Hepatocyte (in vitro differentiated cells): Measurements from ENCODE around the gene NUSAP1. TPM values are rescaled to one million over a fixed set of nuclear protein-coding genes. Genes with fewer than 3 reads are reported as not detected.

Source experiments
- DNase-seq: peaks from one replicate; pipeline ENCODE4 v3.0.0-alpha.2; 2016; ENCODE audit warnings: low spot score
- H2AFZ ChIP-seq: fragments of 200-600 bp; sonication (generic); 2 replicates; pipeline ENCODE4 v1.6.0; 2016; ENCODE audit warnings: antibody characterized with exemption, mild to moderate bottlenecking
- H3K27ac ChIP-seq: fragments of 200-600 bp; sonication (generic); 2 replicates; pipeline ENCODE4 v1.5.1; 2016; ENCODE audit warnings: mild to moderate bottlenecking
- H3K27me3 ChIP-seq: fragments of 200-600 bp; sonication (generic); 2 replicates; pipeline ENCODE4 v1.6.1; 2016
- H3K36me3 ChIP-seq: fragments of 200-600 bp; sonication (generic); replicated peaks from 2 replicates; pipeline ENCODE4 v1.5.1; 2016; ENCODE audit warnings: low read depth; ENCODE audit not compliant: insufficient read depth
- H3K4me1 ChIP-seq: fragments of 200-600 bp; sonication (generic); 2 replicates; pipeline ENCODE4 v1.5.1; 2016; ENCODE audit warnings: mild to moderate bottlenecking, moderate library complexity; ENCODE audit not compliant: insufficient read depth
- H3K4me2 ChIP-seq: fragments of 200-600 bp; sonication (generic); 2 replicates; pipeline ENCODE4 v1.6.0; 2016
- H3K4me3 ChIP-seq: fragments of 200-600 bp; sonication (generic); 2 replicates; pipeline ENCODE4 v1.5.1; 2016; ENCODE audit warnings: mild to moderate bottlenecking
- H3K79me2 ChIP-seq: fragments of 200-600 bp; sonication (generic); 2 replicates; pipeline ENCODE4 v1.6.0; 2017; ENCODE audit warnings: mild to moderate bottlenecking
- H3K9me2 ChIP-seq: fragments of 200-600 bp; sonication (generic); replicated peaks from 2 replicates; pipeline ENCODE4 v1.6.0; 2017; ENCODE audit warnings: mild to moderate bottlenecking; ENCODE audit not compliant: insufficient read depth
- H3K9me3 ChIP-seq: fragments of 200-600 bp; sonication (generic); 2 replicates; pipeline ENCODE4 v1.5.1; 2016; ENCODE audit warnings: low read depth, mild to moderate bottlenecking
- H4K20me1 ChIP-seq: fragments of 200-600 bp; sonication (generic); 2 replicates; pipeline ENCODE4 v1.6.0; 2016; ENCODE audit warnings: mild to moderate bottlenecking; ENCODE audit not compliant: insufficient read depth, poor library complexity, severe bottlenecking
- CTCF ChIP-seq: fragments of 200-600 bp; sonication (generic); IDR thresholded peaks from 2 replicates; pipeline ENCODE4 v1.5.1; 2016; ENCODE audit warnings: antibody characterized with exemption, mild to moderate bottlenecking; ENCODE audit not compliant: poor library complexity
- EZH2 ChIP-seq: fragments of 200-600 bp; sonication (generic); IDR thresholded peaks from 2 replicates; pipeline ENCODE4 v1.6.1; 2016; ENCODE audit warnings: antibody characterized with exemption, mild to moderate bottlenecking, borderline replicate concordance
- EZH2phosphoT487 ChIP-seq: fragments of 200-600 bp; sonication (generic); IDR thresholded peaks from one replicate; pipeline ENCODE4 v1.6.1; 2018; ENCODE audit warnings: antibody characterized with exemption, mild to moderate bottlenecking, low read depth, moderate library complexity; ENCODE audit not compliant: unreplicated experiment, severe bottlenecking
- WGBS: methylation state at CpG from one replicate; pipeline ENCODE4 v1.1.6; 2016; ENCODE audit warnings: low lambda C conversion rate; ENCODE audit errors: missing lambda C conversion rate; 5-methylcytosine and 5-hydroxymethylcytosine counted together
- polyA plus RNA-seq: library from polyadenylated mRNA; unstranded; fragments of >200 nt; fragmentation: Nextera tagmentation; extraction: Ambion mirVana; gene quantifications from 2 replicates; pipeline ENCODE4 v1.2.1, GENCODE V29; 2016
- total RNA-seq: library from RNA; depleted of rRNA; stranded (reverse); fragments of >200 nt; gene quantifications from 2 replicates; pipeline ENCODE4 v1.2.3, GENCODE V29; 2014

The NUSAP1 gene
- total and polyA plus RNA-seq, 2 experiments from 2014 or later, result 26.6 to 29.2 TPM

GRCh38 chr15:41284427-41285177 lies 48.1 kb upstream of the NUSAP1 start:
- TF ChIP-seq EZH2phosphoT487 (no peak), EZH2 (no peak), CTCF (no peak)
- Histone ChIP-seq H3K9me2 (no peaks in the 10 kb centered on the region), H4K20me1 (no peaks in the 10 kb centered on the region), H3K79me2 (peaks cover 53% of the 10 kb centered on the region), H3K4me3 (peak overlapping the region; percentile 46), H3K4me1 (no peaks in the 10 kb centered on the region), H3K36me3 (no peaks in the 10 kb centered on the region), H3K9me3 (no peaks in the 10 kb centered on the region), H3K27me3 (no peaks in the 10 kb centered on the region), H2AFZ (peak overlapping the region; percentile 39), H3K27ac (peak overlapping the region; percentile 88), H3K4me2 (peak overlapping the region; percentile 90)
- WGBS, result under 1% methylated on average over 20 of the region's 20 CpGs
- peak; percentile 43 for DNase-seq

GRCh38 chr15:41285285-41285684 lies 47.4 kb upstream of the NUSAP1 start:
- Histone ChIP-seq H3K9me2 (no peaks in the 10 kb centered on the region), H3K9me3 (no peaks in the 10 kb centered on the region), H4K20me1 (no peaks in the 10 kb centered on the region), H3K4me3 (peak overlapping the region; percentile 46), H2AFZ (no peak overlapping the region), H3K27me3 (no peaks in the 10 kb centered on the region), H3K4me2 (peak overlapping the region; percentile 90), H3K36me3 (no peaks in the 10 kb centered on the region), H3K27ac (peak overlapping the region; percentile 88), H3K4me1 (no peaks in the 10 kb centered on the region), H3K79me2 (peaks cover 57% of the 10 kb centered on the region)
- WGBS, result 26% methylated on average over 7 of the region's 7 CpGs
- no peak for DNase-seq
- TF ChIP-seq EZH2 (no peak), EZH2phosphoT487 (no peak), CTCF (no peak)

GRCh38 chr15:41286665-41287333 lies 45.9 kb upstream of the NUSAP1 start:
- Histone ChIP-seq H3K79me2 (peaks cover 58% of the 10 kb centered on the region), H3K9me3 (no peaks in the 10 kb centered on the region), H2AFZ (no peak overlapping the region), H3K4me2 (peak overlapping the region; percentile 13), H4K20me1 (no peaks in the 10 kb centered on the region), H3K4me3 (no peak overlapping the region), H3K36me3 (no peaks in the 10 kb centered on the region), H3K4me1 (no peaks in the 10 kb centered on the region), H3K27ac (no peak overlapping the region), H3K27me3 (no peaks in the 10 kb centered on the region), H3K9me2 (no peaks in the 10 kb centered on the region)
- no peak for DNase-seq
- WGBS, result 98% methylated on average over 6 of the region's 6 CpGs
- TF ChIP-seq EZH2, result no peak
- TF ChIP-seq CTCF, result no peak
- TF ChIP-seq EZH2phosphoT487, result no peak
